IPS DF 6.9 (cell line): ENCODE results near the gene UGT2A2.

Experiments used
- DNase-seq: peaks from one replicate; pipeline ENCODE4 v3.0.0-alpha.2; 2013; ENCODE audit warnings: low read depth, low spot score
- H3K27ac ChIP-seq: one replicate; pipeline ENCODE4 v1.5.1; 2013; ENCODE audit warnings: low read length, control low read depth
- H3K27me3 ChIP-seq: 2 replicates; pipeline ENCODE4 v1.6.1; 2013; ENCODE audit warnings: mild to moderate bottlenecking, low read length; ENCODE audit not compliant: control insufficient read depth, insufficient read depth
- H3K36me3 ChIP-seq: 2 replicates; pipeline ENCODE4 v1.6.1; 2013; ENCODE audit warnings: low read length; ENCODE audit not compliant: control insufficient read depth, insufficient read depth
- H3K4me1 ChIP-seq: 2 replicates; pipeline ENCODE4 v1.6.1; 2013; ENCODE audit warnings: low read length; ENCODE audit not compliant: control insufficient read depth, insufficient read depth
- H3K4me3 ChIP-seq: 2 replicates; pipeline ENCODE4 v1.5.1; 2013; ENCODE audit warnings: mild to moderate bottlenecking, low read length
- H3K9me3 ChIP-seq: 2 replicates; pipeline ENCODE4 v1.6.1; 2013; ENCODE audit warnings: low read length, inconsistent platforms; ENCODE audit not compliant: control insufficient read depth, insufficient read depth
- WGBS: extraction: QIAGEN DNeasy Blood & Tissue Kit; methylation state at CpG from one replicate; pipeline ENCODE4 v1.1.7; 2013; ENCODE audit warnings: mixed read lengths, missing lambda C conversion rate; ENCODE audit not compliant: insufficient read length, insufficient coverage; 5-methylcytosine and 5-hydroxymethylcytosine counted together

Gene UGT2A2

GRCh38 chr4:69577245-69577644, 62.2 kb downstream of the UGT2A2 start:
- no CpG with 5 or more reads among the region's 1 CpG for WGBS
- Histone ChIP-seq H3K27me3 (no peaks in the 10 kb centered on the region), H3K4me1 (no peaks in the 10 kb centered on the region)

GRCh38 chr4:69576251-69576877, 63.1 kb downstream of the UGT2A2 start:
- Histone ChIP-seq H3K27ac (no peak overlapping the region), H3K4me3 (no peak overlapping the region), H3K36me3 (no peaks in the 10 kb centered on the region), H3K27me3 (no peaks in the 10 kb centered on the region), H3K9me3 (no peaks in the 10 kb centered on the region), H3K4me1 (no peaks in the 10 kb centered on the region)
- DNase-seq = no peak
- WGBS = no CpG with 5 or more reads among the region's 24 CpGs

More at GRCh38 chr4:69577245-69577644, 62.2 kb downstream of the UGT2A2 start:
- Histone ChIP-seq H3K9me3 (no peaks in the 10 kb centered on the region), H3K36me3 (no peaks in the 10 kb centered on the region), H3K27ac (no peak overlapping the region), H3K4me3 (no peak overlapping the region)
- DNase-seq = no peak

- Histone ChIP-seq H3K4me3 (no peak overlapping the region), H3K27me3 (no peaks in the 10 kb centered on the region), H3K4me1 (no peaks in the 10 kb centered on the region), H3K9me3 (no peaks in the 10 kb centered on the region), H3K27ac (no peak overlapping the region), H3K36me3 (no peaks in the 10 kb centered on the region)
- DNase-seq = no peak
- WGBS = no CpG with 5 or more reads among the region's 1 CpG
Observed at GRCh38 chr4:69568787-69569186, 70.7 kb downstream of the UGT2A2 start.

GRCh38 chr4:69563424-69563823, 76.0 kb downstream of the UGT2A2 start:
- no peak for DNase-seq
- no peaks in the 10 kb centered on the region for H3K36me3 ChIP-seq
- no peaks in the 10 kb centered on the region for H3K9me3 ChIP-seq
- no peaks in the 10 kb centered on the region for H3K4me1 ChIP-seq
- H3K4me3 ChIP-seq = no peak overlapping the region
- H3K27ac ChIP-seq = no peak overlapping the region
- H3K27me3 ChIP-seq = no peaks in the 10 kb centered on the region
- no CpG with 5 or more reads among the region's 2 CpGs for WGBS

- H3K27ac ChIP-seq = no peak overlapping the region
- H3K36me3 ChIP-seq = no peaks in the 10 kb centered on the region
- H3K4me3 ChIP-seq = no peak overlapping the region
- H3K4me1 ChIP-seq = no peaks in the 10 kb centered on the region
- H3K27me3 ChIP-seq = no peaks in the 10 kb centered on the region
- no peak for DNase-seq
- no peaks in the 10 kb centered on the region for H3K9me3 ChIP-seq
- WGBS = no CpG with 5 or more reads among the region's 2 CpGs
Observed at GRCh38 chr4:69549651-69550050, 89.8 kb downstream of the UGT2A2 start.

GRCh38 chr4:69546134-69546765, 93.2 kb downstream of the UGT2A2 start:
- no CpG with 5 or more reads among the region's 6 CpGs for WGBS
- Histone ChIP-seq H3K4me3 (no peak overlapping the region), H3K4me1 (no peaks in the 10 kb centered on the region), H3K9me3 (no peaks in the 10 kb centered on the region), H3K27ac (no peak overlapping the region), H3K27me3 (no peaks in the 10 kb centered on the region), H3K36me3 (no peaks in the 10 kb centered on the region)
- DNase-seq = no peak
